DMS79 treated with DMSO at 0.1 percent for 48 hours (cell line): Measurements from ENCODE around the gene TNNI2.

Experiments
- DNase-seq: peaks from one replicate; lab custom pipeline; 2025; lab: John Stamatoyannopoulos, UW

The TNNI2 gene

DNA sequence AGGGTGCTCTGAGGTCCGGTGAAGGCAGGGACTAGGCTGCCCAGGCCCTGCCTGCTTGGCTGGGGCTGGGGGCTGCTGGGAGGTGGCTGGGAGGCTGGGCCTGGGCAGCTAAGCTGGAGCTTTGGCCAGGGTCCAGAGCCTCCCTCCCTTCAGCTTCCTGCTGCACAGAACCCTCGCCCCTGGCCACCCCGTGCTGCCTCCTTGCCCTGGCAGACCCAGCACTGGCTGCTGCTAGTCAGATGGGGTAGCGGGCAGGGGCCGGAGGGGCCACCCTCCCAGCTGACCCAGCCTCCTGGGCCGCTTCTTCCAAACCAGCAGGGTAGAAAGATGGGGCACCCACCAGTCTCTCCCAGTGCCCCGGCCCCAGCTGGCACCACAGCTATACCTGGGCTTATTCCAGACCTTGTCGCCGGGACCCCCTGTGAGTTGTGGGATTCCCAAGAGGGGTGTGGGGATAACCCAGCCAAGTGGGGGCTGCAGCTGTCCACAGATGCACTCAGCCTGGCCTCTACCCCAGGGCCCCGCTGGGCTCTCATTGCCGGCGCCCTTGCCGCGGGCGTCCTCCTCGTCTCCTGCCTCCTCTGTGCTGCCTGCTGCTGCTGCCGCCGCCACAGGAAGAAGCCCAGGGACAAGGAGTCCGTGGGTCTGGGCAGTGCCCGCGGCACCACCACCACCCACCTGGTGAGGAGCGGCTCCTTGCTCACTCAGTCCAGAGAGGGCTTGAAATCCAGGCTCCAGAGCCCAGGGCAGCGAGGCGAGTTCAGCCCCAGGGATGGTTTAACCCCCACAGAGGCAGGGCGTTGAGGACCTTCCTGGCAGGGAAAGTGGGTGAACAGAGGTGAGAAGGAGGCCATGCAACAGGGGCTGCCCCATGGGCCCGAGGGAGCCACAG is 3.8 kb upstream of the TNNI2 start, which contains the start of gene SYT8:
SYT8 (plus strand) TSS at position 212 of the 892 bp plus-strand sequence; CDS start at position 328, 116 bp downstream.
- no peak for DNase-seq

DNA sequence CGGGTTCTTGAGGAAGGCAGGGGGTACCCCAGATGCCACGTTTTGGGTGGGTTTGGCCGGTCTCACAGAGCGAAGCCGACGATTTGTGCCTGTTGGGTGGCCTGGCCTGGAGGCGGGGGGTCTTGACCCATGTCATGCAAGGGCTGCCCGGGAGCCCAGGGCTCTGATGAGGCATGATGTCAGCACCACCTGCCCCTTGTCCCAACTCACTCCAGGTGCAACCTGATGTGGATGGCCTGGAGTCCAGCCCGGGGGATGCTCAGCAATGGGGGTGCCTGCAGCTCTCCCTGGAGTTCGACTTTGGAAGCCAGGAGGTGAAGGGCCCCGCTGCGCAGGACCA is 3.1 kb upstream of the TNNI2 start:
- DNase-seq, result no peak

DNA sequence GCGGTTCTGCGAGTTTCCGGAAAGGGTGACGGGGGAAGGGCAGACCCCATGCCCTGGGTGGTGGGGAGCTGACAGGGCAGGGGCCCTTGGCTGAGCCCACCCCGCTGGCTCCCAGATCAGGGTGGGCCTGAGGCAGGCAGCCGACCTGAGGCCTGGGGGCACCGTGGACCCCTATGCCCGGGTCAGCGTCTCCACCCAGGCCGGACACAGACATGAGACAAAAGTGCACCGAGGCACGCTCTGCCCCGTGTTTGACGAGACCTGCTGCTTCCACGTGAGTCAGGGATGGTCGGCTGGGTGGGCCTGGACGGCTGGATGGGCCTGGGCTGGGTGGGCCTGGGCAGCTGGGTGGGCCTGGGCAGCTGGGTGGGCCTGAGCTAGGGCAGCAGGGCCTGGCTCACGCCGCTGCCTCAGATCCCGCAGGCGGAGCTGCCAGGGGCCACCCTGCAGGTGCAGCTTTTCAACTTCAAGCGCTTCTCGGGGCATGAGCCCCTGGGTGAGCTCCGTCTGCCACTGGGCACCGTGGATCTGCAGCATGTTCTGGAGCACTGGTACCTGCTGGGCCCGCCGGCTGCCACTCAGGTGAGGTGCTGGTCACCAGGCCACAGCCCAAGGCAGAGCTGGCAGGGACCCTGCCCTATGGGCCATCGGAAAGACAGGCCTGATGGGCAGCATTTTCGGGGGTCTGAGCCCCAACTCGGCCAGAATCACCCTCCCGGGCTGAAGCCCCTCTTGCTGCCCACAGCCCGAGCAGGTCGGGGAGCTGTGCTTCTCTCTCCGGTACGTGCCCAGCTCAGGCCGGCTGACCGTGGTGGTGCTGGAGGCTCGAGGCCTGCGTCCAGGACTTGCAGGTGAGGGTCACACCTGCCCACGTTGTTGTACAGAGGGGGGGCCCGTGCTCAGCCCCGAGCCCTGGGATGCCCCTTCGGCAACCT is 2.5 kb upstream of the TNNI2 start:
- DNase-seq, result no peak

DNA sequence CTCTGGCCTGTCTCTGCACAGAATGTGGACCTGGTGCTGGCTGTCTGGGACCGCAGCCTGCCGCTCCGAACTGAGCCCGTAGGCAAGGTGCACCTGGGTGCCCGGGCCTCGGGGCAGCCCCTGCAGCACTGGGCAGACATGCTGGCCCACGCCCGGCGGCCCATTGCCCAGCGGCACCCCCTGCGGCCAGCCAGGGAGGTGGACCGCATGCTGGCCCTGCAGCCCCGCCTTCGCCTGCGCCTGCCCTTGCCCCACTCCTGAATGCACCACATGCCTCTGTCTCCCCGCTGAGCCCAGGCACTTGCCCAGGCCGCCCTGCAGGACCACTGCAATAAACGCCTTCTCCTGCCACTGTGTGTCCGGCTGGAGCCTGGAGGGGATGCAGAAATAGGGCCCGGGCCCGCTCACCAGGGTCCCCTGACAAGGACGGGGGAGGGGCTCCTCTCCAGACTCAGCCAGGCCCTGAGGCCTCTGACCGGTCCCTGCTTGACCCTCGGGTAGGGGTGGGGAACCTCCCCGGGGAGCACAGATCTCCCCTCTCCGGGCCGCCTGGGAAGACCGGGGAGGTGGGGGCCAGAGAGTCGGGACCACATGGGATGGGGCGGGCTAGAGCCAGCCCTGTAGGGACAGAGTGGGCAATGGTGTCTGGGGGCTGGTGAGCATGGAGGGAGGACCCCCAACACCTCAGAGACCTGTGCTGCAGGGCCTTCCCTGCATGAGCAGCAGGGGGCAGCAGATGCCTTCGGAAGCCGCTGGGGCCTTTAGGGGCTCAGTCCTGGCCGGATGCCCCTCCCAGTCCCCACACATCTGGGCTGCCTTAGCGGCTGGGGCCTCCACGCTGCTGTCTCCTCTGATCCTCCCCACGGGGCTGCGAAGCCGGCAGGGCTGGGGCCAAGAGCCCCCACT is 1.4 kb upstream of the TNNI2 start:
- no peak for DNase-seq

DNA sequence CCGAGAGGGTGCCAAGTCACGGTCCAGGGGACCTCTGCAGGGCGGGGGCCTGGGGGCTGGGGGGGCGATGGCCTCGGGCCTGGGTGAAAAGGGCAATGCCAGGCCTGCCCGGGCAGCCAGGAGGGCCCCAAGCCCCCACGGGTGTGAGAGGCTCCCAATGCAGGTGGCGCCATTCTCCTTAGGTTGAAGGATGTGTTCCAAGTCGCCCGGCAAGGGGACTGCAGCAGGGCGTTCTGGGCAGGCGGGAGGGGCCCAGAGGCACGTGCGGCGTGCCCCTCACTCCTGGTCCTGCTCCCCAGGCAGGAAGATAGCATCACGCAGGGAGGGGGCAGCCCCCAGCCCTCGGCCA is 730 bp upstream of the TNNI2 start:
- DNase-seq, result no peak

DNA sequence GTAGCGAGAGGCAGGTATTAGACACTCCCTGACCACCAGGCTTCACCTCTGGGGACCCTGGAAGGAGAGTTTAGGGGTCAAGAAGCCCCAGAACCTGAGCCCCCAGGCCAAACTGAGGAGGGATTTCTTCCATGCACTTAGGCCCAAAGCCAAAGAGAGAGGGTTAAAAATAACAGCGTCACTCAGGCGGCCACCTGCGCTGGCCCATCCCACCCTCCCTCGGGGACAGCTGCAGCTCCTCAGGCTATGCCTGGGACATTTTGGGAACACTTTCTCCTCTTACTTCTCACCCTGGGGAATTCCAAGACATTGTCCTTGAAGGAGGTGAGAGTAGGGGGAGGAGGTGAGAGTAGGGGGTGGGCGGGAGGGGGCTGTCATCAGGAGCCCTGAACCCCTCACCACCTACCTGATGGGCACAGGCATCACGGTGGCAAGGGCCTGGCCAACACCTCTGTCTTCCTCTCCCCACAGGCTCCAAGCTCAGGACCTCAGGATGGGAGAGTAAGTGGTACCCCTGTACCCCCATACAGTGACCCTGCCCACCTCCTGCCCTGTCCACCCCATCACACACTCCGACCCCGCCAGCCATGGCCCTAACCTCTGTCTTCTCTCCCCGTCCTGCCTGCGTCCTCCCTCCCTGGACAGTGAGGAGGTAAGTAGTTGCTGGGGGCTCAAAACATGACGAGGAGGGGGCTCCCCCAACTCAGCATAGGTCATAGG is 583 bp downstream of the TNNI2 start:
- no peak for DNase-seq

DNA sequence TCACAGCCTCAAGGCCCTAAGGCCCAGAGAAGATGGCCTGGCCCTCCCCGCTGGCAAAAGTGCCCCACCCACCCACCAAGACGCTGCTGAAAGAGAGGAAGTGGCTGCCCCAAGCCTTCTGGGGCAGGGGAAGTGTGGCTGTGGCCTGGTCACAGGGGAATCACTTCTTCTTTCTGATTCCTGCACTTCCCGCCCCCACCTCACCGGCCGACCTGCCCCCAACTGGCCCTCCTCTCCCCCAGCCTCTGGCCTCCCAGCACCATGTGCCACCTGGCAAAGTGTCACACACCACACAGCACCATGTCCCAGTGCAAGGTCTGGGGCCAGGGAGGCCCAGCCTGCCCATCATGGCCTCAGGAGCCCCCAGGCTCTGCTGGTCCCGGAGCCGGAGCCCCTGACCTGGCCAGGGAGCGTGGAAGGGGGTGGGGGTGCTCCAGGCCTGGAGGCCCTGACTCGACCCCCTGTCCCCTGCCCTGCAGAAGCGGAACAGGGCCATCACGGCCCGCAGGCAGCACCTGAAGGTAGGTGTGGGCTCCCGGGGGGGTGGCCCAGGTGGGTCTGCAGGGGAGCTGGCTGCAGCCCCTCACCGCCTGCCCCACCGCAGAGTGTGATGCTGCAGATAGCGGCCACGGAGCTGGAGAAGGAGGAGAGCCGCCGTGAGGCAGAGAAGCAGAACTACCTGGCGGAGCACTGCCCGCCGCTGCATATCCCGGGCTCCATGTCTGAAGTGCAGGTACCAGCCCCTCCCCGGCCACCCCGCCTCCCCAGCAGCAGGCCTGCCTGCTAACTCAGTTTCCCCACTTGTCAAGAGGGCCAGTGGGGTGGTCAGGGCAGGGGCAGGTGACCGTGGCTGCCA is 1.4 kb downstream of the TNNI2 start:
- DNase-seq, result no peak

DNA sequence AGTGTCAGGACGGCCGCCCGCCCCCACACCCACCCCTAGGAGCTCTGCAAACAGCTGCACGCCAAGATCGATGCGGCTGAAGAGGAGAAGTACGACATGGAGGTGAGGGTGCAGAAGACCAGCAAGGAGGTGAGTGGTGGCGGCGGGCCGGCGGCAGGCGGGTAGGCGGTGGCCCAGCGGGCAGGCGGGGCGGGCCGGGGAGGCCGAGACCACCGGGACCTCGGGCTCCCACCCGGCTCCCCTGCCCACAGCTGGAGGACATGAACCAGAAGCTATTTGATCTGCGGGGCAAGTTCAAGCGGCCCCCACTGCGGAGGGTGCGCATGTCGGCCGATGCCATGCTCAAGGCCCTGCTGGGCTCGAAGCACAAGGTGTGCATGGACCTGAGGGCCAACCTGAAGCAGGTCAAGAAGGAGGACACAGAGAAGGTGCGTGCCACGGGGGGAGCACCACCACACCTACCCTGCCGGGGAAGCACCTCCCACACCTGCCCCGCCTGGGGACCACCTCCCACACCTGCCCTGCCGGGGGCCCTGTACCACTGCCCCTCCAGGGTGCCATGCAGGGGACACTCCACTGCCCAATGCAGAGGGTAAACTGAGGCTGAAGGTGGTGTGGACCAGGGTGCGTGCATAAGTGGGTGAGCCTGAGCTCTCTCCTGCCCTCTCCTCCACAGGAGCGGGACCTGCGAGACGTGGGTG is 2.1 kb downstream of the TNNI2 start:
- no peak for DNase-seq

DNA sequence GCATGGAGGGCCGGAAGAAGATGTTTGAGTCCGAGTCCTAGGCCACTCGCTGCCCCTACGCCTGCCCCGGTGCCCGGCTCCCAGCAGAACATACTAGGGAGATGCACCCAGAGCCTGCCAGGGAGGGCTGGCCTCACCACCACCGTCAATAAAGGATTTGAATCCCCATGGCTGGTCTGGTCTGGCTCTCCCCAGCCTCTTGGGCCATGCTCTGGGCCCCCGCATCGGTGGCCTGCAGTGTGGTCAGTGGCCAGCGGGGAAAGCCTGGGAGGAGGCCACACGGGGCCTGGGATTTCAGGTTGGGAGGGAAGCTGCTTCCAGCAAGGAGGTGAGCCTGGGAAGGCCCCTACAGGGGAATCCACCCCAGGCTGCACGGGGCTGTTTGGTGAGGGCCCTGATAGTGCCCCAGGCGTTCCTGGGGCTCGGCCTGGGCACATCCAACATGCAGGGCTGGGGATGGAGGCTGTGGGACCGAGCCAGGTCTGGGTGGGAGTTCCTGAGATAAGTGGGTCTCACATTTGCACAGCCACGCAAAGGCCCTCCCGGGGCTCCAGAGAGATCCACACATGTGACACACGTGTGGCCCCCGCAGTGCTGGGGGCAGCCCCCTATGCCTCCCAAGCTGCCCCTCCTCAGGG is 2.8 kb downstream of the TNNI2 start:
- no peak for DNase-seq

DNA sequence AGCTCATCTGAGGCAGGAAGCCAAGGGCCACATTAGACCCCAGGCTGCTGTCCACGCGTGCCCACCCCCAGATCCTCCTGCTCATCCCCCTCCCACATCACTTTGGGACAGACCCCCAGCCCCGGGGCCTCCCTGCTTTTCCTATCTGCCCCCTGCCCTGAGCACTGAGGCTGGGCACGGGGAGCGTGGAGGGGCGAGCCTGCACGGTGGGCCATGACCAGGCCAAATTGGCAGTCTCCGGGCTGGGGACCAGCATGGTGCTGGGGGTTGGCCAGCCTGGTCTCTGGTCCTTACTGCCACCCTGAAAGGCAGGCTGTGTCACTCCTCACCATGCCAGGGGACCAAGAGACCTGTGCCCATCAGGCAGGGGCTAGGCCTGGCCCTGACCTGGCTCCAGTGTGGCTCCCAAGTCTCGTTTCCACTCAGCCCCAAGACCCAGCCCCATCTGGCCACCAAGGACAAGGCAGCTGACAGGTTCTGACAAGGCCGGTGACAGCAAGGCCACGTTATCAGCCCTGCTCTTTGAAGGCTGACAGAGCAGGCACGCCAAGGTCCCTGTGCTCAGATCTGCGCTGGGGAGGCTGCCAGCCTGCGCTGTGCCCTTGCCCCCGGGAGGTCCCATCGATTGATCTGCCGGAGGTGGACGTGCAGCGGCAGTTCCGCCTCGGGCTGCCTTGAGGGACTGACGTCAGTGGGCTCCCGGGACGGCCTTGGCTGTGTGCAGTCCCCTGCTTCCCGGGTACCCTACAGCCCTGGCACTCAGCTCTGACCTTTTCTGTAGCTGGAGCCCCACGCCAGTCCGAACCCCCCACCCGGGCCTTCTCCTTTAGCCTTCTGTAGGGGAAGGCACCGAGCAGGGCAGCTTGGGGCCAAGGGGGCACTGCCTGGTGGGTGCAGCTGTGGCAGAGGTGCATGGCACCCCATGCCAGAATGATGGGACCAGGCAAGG is 3.6 kb downstream of the TNNI2 start:
- DNase-seq, result no peak

DNA sequence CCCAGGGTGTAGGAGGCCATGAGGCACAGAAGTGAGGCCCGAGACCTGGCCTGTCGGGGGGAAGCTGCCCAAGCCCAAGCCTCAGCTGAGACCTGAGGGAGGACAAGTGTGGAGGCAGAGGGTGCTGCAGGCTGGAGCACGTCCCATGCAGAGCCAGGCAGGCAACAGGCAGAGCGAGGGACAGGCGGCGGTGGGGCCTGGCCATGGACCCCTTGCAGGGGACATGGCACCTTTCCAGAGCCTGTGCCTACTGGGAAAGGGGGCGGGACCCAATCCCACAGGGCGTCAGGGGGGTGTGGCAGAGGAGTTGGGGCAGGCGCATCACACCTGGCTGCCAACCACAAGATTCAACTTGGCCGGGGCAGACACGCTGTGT is 4.3 kb downstream of the TNNI2 start:
- no peak for DNase-seq

DNA sequence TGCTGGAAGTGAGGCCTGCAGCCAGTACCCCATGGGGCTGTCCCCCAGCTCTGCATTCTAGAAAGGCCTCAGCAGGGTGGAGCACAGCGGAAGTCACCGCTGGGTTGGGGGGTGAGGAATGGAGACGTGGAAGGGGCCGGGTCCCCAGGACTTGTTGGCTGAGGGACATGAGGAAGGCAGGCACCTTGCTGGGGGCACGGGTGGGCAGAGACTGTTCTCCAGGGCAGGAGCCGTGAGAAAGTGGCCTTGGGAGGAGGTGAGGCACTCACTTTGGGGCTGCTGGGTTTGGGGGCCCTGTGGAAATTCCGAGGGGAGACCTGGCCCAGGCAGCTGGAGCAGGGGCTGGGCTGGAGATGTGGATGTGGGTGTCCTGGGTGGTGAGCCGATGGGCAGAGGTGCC is 5.0 kb downstream of the TNNI2 start:
- no peak for DNase-seq

DNA sequence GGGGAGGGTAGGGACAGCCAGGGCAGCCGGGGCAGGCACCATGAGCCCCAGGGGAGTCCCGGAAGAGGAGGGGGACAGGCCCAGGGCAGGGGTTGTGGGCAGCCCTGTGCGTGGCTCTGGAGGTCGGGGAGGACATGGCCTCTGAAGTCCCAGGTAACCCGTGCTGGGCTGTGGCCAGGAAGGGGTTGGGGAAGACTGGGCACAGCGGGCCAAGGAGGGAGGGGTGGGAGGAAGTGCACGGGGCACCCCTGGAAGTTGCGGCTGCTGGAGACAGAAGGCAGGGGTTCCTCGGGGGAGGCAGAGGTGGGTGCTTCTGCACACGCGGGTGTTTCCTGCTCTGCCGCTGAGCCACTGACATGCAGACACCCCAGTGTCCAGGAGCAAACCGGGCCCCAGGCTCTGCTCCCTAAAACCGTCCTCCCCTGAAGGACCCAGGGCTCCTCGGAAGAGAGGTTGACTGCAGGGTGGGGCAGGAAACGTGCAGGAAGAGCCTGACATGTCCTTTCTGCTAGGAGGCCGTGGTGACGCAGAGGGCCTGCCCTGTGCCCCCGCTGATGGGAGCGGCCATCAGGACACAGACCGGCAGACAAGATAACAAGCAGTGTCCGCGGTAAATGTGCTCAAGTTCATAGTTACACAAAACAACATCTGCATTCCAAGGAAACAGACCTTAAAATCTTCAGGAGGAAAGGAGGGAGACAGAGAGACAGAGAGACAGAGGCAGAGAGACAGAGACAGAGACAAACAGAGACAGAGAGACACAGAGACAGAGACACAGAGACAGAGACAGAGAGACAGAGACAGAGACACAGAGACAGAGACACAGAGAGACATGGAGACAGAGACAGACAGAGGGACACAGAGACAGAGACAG is 5.7 kb downstream of the TNNI2 start:
- DNase-seq, result no peak

DNA sequence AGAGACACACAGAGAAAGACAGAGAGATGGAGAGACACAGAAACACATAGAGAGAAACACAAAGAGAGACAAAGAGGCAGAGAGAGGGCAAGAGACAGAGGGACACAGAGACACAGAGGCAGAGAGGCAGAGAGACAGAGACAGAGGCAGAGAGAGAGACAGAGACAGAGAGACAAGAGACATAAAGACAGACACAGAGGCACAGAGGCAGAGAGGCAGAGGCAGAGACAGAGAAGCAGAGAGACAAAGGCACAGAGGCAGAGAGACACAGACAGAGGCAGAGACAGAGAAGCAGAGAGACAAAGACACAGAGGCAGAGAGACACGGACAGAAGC is 6.3 kb downstream of the TNNI2 start:
- DNase-seq, result no peak

DNA sequence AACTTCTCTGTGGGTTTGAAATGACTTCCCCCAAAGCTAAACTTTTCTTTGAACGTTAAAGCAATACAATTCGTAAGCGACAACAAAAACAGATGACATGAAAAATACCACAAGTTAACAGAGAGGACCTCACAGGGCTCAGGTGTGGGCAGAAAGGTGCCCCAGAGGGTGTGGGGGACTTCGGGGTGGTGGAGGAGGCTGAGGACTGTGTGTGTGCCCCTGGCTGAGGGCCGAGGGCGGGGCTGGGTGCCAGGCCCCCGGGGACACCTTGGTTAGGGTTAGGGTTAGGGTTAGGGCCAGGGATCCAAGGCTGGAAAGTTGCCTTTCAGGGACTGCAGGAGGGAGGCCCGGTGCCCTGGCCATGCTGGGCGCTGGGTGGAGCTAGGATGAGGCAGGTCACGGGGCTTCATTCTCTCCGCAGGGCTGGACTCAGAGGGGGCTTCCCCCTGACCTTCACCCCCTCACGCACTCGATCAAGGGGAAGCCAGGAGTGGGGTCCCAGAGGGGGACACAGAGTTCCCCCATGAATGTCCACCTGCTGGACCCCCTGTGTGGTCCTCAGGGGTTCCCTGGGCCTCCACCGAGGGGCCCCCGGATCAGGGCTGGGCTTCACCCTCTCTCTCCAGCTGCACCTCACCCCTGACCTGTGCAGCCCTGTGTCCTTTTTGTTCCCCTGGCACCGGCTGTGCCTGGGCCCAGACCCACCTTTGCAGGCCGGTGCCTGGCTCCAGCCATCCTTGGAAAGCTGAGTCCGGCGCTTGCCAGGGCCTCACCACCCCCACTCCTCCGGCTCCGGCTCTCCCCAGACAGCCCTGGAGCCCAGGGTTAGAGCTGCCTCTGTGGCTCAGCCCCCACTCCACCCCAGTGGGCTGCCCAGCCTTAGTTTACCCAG is 7.0 kb downstream of the TNNI2 start:
- no peak for DNase-seq

DNA sequence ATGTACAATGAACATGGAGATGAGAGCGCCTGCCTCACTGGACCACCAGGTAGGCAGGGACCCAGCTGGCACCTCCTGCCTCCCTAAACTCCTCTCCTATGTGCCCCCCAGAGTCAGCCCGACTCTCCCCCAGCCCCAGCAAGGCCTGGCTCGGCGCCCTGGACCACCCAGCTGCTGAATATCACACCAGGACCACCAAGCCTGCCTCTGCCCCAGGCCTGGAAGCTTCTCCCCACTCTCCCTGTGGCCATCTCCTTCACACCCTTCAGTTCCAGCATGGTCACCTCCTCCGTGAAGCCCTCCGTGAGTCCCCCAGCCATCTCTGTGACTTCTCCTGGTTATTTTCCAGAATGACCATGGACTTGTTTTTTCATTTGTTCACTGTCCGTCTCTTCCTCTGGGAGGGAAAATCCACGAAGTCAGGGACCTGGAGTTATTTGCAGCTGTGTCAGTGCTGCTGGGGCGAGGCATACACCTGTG is 7.7 kb downstream of the TNNI2 start:
- DNase-seq, result no peak
